Common myeloid progenitor, CD34-positive (primary cell): ENCODE measurements around the gene TXNDC2.
A peak's percentile ranks its signal among the peaks of the same experiment; 100 is the strongest.

Experiments
- CTCF ChIA-PET: fragments of 350-600 bp; sonication (Branson Sonifier 250); formaldehyde crosslinking; loops from one replicate; lab custom pipeline; 2021; ENCODE audit warnings: antibody characterized with exemption; lab: Charles Lee
- POLR2A ChIA-PET: fragments of 350-600 bp; sonication (Branson Sonifier 250); formaldehyde crosslinking; loops from one replicate; lab custom pipeline; 2021; ENCODE audit warnings: antibody characterized with exemption; lab: Charles Lee
- DNase-seq, 3 donors: peaks; one replicate each; pipeline versions ENCODE4 v3.0.0 to v3.0.0-alpha.2; 2013
- H3K27ac ChIP-seq, 2 experiments: 1 replicate in 1 of 2; 2 replicates in 1 of 2; pipeline ENCODE4 v1.7.0; 2013; ENCODE audit warnings: inconsistent platforms in 2 of 2, low read length in 2 of 2, mild to moderate bottlenecking in 2 of 2, low read depth in 1 of 2, moderate library complexity in 1 of 2; ENCODE audit not compliant: severe bottlenecking in 2 of 2, insufficient read depth in 1 of 2, poor library complexity in 1 of 2
- H3K27me3 ChIP-seq, 5 experiments: replicated peaks in 2 of 5; 1 replicate in 3 of 5; 2 replicates in 2 of 5; pipeline versions ENCODE4 v1.6.1 to v1.7.0; 2013; ENCODE audit warnings: low read length in 4 of 5, mild to moderate bottlenecking in 2 of 5, moderate library complexity in 2 of 5, inconsistent platforms in 1 of 5; ENCODE audit not compliant: insufficient read depth in 5 of 5, control insufficient read depth in 4 of 5
- H3K36me3 ChIP-seq, 4 experiments: 1 replicate in 2 of 4; 2 replicates in 2 of 4; pipeline versions ENCODE4 v1.6.1 to v1.7.0; 2013; ENCODE audit warnings: low read length in 3 of 4, control low read depth in 1 of 4, mild to moderate bottlenecking in 1 of 4; ENCODE audit not compliant: control insufficient read depth in 4 of 4, insufficient read depth in 4 of 4
- H3K4me1 ChIP-seq, 4 experiments: 1 replicate in 3 of 4; 2 replicates in 1 of 4; pipeline versions ENCODE4 v1.6.1 to v1.7.1; 2013; ENCODE audit warnings: low read length in 3 of 4, mild to moderate bottlenecking in 3 of 4, control low read depth in 1 of 4, inconsistent platforms in 1 of 4, moderate library complexity in 1 of 4; ENCODE audit not compliant: control insufficient read depth in 4 of 4, insufficient read depth in 4 of 4; ENCODE audit errors: control extremely low read depth in 1 of 4
- H3K4me3 ChIP-seq, 7 experiments: 1 replicate in 4 of 7; 2 replicates in 3 of 7; pipeline versions ENCODE4 v1.5.1 to v1.7.0; 2013; ENCODE audit warnings: mild to moderate bottlenecking in 7 of 7, low read length in 6 of 7, moderate library complexity in 6 of 7, inconsistent platforms in 2 of 7, low read depth in 2 of 7, control low read depth in 1 of 7; ENCODE audit not compliant: insufficient read depth in 4 of 7, control insufficient read depth in 1 of 7; ENCODE audit errors: extremely low read depth in 1 of 7
- H3K9me3 ChIP-seq, 5 experiments: 1 replicate in 4 of 5; 2 replicates in 1 of 5; pipeline versions ENCODE4 v1.6.1 to v1.7.1; 2013; ENCODE audit warnings: low read length in 4 of 5, mild to moderate bottlenecking in 2 of 5, inconsistent platforms in 1 of 5, low read depth in 1 of 5, moderate library complexity in 1 of 5; ENCODE audit not compliant: control insufficient read depth in 4 of 5, insufficient read depth in 2 of 5; ENCODE audit errors: control extremely low read depth in 1 of 5
- WGBS: methylation state at CpG from one replicate; pipeline ENCODE4 v1.1.5; 2013; ENCODE audit not compliant: insufficient coverage; 5-methylcytosine and 5-hydroxymethylcytosine counted together

Gene TXNDC2

DNA sequence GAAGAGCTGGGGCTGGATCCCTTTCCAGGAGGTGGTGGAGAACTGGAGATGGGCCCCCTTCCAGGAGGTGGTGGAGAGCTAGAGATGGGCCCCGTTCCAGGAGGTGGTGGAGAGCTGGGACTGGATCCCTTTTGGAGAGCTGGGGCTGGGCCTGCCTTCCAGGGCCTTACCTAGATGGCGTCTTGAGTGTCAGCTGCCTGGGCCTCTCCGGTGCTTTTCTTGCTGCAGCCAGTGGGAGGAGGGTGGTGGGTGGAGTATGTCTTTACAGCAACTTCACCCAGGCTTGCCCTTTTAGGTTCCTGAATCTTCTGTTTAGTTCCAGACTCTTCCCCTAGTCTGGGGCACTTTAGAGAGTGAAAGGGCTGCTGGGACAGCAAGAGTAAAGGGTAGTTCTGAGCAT, 19.1 kb upstream of the TXNDC2 start:
- no peak overlapping the region for H3K27ac ChIP-seq

DNA sequence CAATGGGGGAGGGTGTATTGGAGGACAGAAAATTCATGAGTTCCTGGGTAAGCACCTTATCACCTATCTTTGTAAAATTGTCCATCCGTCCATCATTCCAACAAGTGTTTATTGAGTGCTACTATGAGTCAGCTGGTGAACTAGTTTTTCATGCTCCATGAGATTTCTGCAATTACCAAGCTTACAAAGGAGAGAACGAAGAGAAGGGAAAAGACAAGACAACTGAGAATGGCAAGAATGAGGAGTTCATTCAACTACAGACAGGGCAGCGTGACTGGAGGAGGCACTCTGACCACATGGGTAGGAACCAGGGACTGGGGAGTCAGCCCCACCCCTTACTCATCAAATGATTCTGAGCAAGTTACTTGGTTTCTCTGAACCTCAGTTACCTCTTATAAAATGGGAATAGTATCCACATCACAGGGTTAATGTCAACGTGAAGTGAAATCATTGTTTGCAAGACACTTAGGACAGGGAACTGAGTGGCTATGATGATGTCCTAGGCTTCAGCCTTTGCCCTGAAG, 18.6 kb upstream of the TXNDC2 start:
- DNase-seq, result no peak
- ChIA-PET POLR2A (no interaction called here), CTCF (interaction anchor here (1.6 kb wide), 1 partner anchor 16 kb away, joined by 3 read pairs; no protein-coding TSS in a partner anchor)
- Histone ChIP-seq H3K4me1 (peaks cover 10 to 40% (median 21%) of the 10 kb centered on the region in 4 experiments), H3K27me3 (no peaks in the 10 kb centered on the region), H3K4me3 (no peak overlapping the region), H3K27ac (no peak overlapping the region), H3K9me3 (peaks cover 0 to 17% (median 0%) of the 10 kb centered on the region in 5 experiments), H3K36me3 (no peaks in the 10 kb centered on the region)
- 100% methylated on average over 1 of the region's 4 CpGs for WGBS

More for the DNA sequence above, 19.1 kb upstream of the TXNDC2 start:
- WGBS, result 100% methylated on average over 1 of the region's 3 CpGs
- Histone ChIP-seq H3K9me3 (peaks cover 0 to 17% (median 0%) of the 10 kb centered on the region in 5 experiments), H3K36me3 (no peaks in the 10 kb centered on the region), H3K4me1 (peaks cover 10 to 38% (median 21%) of the 10 kb centered on the region in 4 experiments), H3K4me3 (no peak overlapping the region), H3K27me3 (no peaks in the 10 kb centered on the region)
- DNase-seq, result no peak
- CTCF ChIA-PET, result interaction anchor here (1.6 kb wide), 1 partner anchor 16 kb away, joined by 3 read pairs; no protein-coding TSS in a partner anchor
- POLR2A ChIA-PET, result no interaction called here

DNA sequence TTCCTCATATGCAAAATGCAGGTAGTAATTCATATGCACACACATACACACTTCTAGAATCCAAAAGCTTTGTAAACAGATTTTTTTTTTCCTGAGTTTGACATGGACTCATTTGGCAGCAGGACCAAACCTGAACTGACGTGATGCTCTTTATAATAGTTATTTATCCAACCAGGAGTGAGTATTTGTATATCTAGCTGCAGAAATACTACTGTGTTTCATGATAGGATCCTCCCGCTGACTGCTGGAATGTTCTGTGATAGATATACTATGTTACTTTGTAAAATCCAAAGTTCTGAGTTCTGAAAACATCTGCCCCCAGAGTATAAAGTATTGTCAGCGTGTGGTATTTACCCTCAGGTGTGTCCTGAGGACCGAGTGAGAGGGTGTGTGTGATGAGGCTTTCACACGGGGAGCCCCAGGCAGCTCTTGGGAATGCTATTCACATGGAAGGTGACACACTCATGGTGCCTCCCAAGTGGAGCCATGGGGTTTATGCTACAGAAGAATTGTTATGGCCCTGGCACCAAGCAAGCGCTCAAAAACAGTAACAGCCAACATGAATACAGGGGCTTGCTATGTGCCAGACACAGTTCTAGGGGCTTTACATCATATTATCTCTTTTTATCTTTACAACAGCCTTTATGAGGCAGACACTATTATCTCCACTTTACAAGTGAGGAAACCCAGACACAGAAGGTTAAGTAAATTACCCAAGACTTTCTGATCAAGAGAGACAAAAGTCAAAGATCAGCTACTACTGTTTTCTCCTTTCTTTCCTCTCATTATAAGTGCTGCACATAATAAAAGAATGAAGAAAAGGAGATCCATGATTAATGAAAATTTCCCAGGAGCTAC, 16.7 kb upstream of the TXNDC2 start:
- no peaks in the 10 kb centered on the region for H3K36me3 ChIP-seq
- H3K4me1 ChIP-seq, result peaks cover 10 to 37% (median 21%) of the 10 kb centered on the region in 4 experiments
- DNase-seq, result peak in 2 of 3 donors; percentile 7 to 27
- peak overlapping the region in 1 of 2 experiments; percentile 63 for H3K27ac ChIP-seq
- H3K27me3 ChIP-seq, result no peaks in the 10 kb centered on the region
- ChIA-PET POLR2A (interaction anchor here (0.8 kb wide), 2 partner anchors 14 to 18 kb away, joined by 3 to 4 read pairs; no protein-coding TSS in a partner anchor), CTCF (interaction anchor here (0.7 to 1.4 kb wide), 3 partner anchors 8 to 78 kb away, joined by 3 read pairs; no protein-coding TSS in a partner anchor)
- 82% methylated on average over 5 of the region's 6 CpGs for WGBS
- no peak overlapping the region for H3K4me3 ChIP-seq
- H3K9me3 ChIP-seq, result peaks cover 0 to 17% (median 0%) of the 10 kb centered on the region in 5 experiments

DNA sequence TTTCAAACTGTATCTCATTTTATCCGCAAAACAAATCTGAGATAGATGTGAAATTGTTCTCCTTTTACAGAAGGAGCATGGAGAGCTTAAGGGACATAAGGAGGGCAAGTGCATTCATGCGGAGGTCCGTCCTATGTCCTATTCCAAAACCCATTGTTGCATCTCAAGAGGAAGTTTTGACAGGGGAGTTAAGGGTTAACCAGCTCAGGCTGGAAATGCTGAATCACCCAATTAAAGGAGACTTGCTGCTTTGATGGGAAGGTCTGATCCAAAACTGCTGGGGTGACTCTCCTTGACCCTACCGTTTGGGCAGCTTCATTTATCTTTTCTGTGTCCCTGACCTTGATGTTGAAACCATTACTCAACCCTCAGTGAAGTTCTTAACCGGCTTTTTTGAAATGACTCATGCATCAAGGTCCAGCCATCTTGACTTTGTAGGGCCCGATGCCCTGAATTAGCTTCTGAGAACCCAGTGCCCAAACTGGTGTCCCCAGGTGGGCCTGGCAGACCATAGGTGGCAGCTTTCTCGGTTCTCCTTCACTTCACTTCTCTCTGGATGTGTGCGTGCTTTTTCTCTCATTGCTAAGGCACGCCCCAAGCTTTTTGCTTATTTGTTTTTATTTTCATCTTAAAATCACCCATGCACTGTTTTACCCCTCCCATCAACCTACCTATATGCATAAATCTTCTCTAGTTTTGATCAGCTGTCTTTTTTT, 15.9 kb upstream of the TXNDC2 start:
- ChIA-PET POLR2A (interaction anchor here (0.8 kb wide), 1 partner anchor 13 kb away, joined by 4 read pairs; no protein-coding TSS in a partner anchor), CTCF (interaction anchor here (0.7 to 1.4 kb wide), 3 partner anchors 9 to 77 kb away, joined by 3 read pairs; no protein-coding TSS in a partner anchor)
- WGBS, result 70% methylated on average over 7 of the region's 9 CpGs
- Histone ChIP-seq H3K27ac (peak overlapping the region in 1 of 2 experiments; percentile 65), H3K4me1 (peaks cover 10 to 37% (median 21%) of the 10 kb centered on the region in 4 experiments), H3K27me3 (no peaks in the 10 kb centered on the region), H3K9me3 (peaks cover 0 to 17% (median 0%) of the 10 kb centered on the region in 5 experiments), H3K4me3 (no peak overlapping the region), H3K36me3 (no peaks in the 10 kb centered on the region)
- DNase-seq, result peak in 2 of 3 donors; percentile 45 to 57

DNA sequence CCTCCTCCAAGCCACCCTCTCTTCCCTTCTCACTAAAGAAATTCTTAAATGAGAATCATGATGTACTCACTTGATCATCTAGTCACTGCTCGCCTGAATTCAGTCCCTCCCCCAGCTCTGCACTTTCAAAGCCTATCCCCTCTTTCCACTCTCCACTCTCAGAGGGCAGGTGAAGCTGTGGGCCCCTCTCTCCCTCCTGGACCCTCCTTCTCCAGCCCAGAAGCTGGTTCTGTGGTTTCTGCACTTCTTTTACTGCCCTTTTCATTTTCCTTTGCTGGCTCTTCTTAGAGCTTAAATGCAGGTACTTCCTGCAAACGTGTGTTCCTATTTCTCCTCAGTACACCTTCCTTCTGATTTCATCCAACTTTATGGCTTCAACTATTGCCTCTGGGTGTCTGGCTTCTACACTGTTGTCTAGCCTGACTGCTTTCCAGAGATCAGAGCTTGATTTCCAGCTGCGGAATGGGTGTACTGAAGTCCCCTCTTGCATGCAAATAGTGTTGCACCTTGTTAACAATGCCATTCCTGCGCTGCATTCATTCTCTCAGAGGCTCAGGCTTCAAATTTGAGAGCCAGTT, 15.3 kb upstream of the TXNDC2 start:
- POLR2A ChIA-PET, result no interaction called here
- Histone ChIP-seq H3K27me3 (no peaks in the 10 kb centered on the region), H3K27ac (peak overlapping the region in 1 of 2 experiments; percentile 65)

DNA sequence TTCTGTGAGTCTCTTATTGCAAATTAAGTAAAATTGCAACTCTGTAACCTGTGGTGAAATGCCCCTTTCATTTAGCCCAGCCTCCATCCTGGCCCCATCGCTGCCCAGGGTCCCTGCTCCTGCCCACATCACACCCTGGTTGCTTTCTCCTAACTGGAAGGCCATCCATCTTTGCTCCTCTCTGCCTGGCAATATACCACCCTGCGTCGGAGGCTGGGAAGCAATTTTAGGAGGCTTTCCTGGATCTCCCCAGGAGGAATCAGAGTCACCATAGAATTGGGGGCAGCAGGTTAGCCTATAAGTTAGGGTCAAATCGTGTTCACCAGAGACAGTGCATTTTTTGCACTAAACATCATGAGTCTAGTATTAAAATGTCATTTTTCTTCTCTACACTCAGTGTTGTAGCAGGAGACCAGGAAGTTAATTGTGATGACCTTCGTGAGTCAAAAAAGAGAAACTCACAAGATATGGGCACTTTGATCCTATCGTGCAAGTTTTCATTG, 14.5 kb upstream of the TXNDC2 start:
- Histone ChIP-seq H3K4me3 (no peak overlapping the region), H3K36me3 (no peaks in the 10 kb centered on the region), H3K9me3 (peaks cover 0 to 6% (median 0%) of the 10 kb centered on the region in 5 experiments), H3K27me3 (no peaks in the 10 kb centered on the region), H3K4me1 (peaks cover 10 to 37% (median 21%) of the 10 kb centered on the region in 4 experiments), H3K27ac (peak overlapping the region in 1 of 2 experiments; percentile 65)
- ChIA-PET POLR2A (no interaction called here), CTCF (no interaction called here)
- DNase-seq, result no peak
- 96% methylated on average over 3 of the region's 6 CpGs for WGBS

More for the DNA sequence above, 15.3 kb upstream of the TXNDC2 start:
- H3K4me1 ChIP-seq, result peaks cover 10 to 37% (median 21%) of the 10 kb centered on the region in 4 experiments
- no peak for DNase-seq
- peaks cover 0 to 13% (median 0%) of the 10 kb centered on the region in 5 experiments for H3K9me3 ChIP-seq
- CTCF ChIA-PET, result interaction anchor here (1.0 kb wide), 1 partner anchor 10 kb away, joined by 3 read pairs; no protein-coding TSS in a partner anchor
- 69% methylated on average over 4 of the region's 4 CpGs for WGBS
- H3K4me3 ChIP-seq, result no peak overlapping the region
- H3K36me3 ChIP-seq, result no peaks in the 10 kb centered on the region
